ENCODE data around the gene LHFPL2. TPM values are rescaled to one million over a fixed set of nuclear protein-coding genes. Genes with fewer than 3 reads are reported as not detected.

LHFPL2 gene
- total and polyA plus RNA-seq, 4 donors, result 6.5 to 49.4 (median 47.7) TPM

DNA sequence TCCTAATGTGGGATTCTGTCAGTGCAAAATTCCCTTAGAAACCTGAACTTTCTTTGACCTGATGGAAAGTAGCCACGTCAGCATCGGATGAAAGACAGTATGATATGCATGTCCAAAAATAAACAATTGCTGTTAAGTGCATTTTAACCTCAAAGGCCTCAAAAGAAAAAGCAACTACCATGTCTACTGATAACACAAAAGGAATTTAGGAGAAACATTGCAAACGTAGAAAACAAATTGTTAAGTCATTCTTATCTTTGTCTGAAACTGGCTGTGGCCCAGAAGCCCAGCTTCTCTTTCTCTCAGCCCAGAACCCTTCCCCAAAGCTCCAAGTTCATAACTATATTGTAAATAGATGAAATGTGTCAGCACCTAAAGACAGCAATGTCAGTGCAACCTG, 11.1 kb upstream of the LHFPL2 start:
- Histone ChIP-seq H3K4me3 (no peak overlapping the region), H3K9ac (ENCODE audit: insufficient read depth in 1 of 2, low read length in 2 of 2) (no peak overlapping the region), H3K4me1 (ENCODE audit: control insufficient read depth in 5 of 5, insufficient read depth in 5 of 5, low read length in 5 of 5) (peaks cover 0 to 16% (median 5%) of the 10 kb centered on the region in 5 donors), H3K36me3 (ENCODE audit: control insufficient read depth in 4 of 4, insufficient read depth in 4 of 4, low read length in 4 of 4) (no peaks in the 10 kb centered on the region), H3K27me3 (ENCODE audit: control insufficient read depth in 3 of 3, insufficient read depth in 3 of 3, low read length in 2 of 3) (no peaks in the 10 kb centered on the region), H3K27ac (ENCODE audit: low read depth in 1 of 2, low read length in 1 of 2) (peak overlapping the region in 1 of 2 donors; percentile 21), H3K9me3 (ENCODE audit: control insufficient read depth in 4 of 4, insufficient read depth in 3 of 4, low read length in 3 of 4) (no peaks in the 10 kb centered on the region)
- TF ChIP-seq CTCF (IDR thresholded peaks at IDR 0.05; ENCODE audit: control extremely low read depth, extremely low read depth), result no peak
- ATAC-seq (ENCODE audit: insufficient read depth, low FRiP score) (no peak), DNase-seq (peak in 2 of 3 donors; percentile 57 to 67)
- 46 to 58% methylated on average over 3 of the region's 3 CpGs for WGBS, 2 donors

DNA sequence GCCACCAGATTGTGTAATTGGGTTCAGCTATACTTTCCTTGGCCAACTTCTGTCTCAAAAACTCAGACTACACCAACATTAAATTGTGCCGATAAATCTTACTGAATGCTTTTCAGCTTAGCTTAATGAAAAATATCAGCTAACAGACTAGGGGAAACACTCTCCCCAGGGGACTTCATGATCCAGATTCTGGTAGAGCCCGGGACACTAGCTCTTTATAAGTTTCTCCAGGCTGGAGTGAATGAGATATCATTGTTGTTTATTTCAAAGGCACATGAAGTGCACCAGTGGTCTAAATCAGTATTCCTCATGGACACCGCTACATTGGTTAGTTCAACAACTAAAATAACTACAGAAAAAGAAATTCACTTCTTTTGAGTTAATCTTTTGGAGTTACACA, 10.5 kb upstream of the LHFPL2 start:
- Histone ChIP-seq H3K27me3 (ENCODE audit: control insufficient read depth in 3 of 3, insufficient read depth in 3 of 3, low read length in 2 of 3) (no peaks in the 10 kb centered on the region), H3K36me3 (ENCODE audit: control insufficient read depth in 4 of 4, insufficient read depth in 4 of 4, low read length in 4 of 4) (no peaks in the 10 kb centered on the region), H3K4me1 (ENCODE audit: control insufficient read depth in 5 of 5, insufficient read depth in 5 of 5, low read length in 5 of 5) (peaks cover 0 to 16% (median 5%) of the 10 kb centered on the region in 5 donors), H3K9me3 (ENCODE audit: control insufficient read depth in 4 of 4, insufficient read depth in 3 of 4, low read length in 3 of 4) (no peaks in the 10 kb centered on the region), H3K9ac (ENCODE audit: insufficient read depth in 1 of 2, low read length in 2 of 2) (no peak overlapping the region), H3K4me3 (no peak overlapping the region), H3K27ac (ENCODE audit: low read depth in 1 of 2, low read length in 1 of 2) (no peak overlapping the region)
- DNase-seq (no peak), ATAC-seq (ENCODE audit: insufficient read depth, low FRiP score) (no peak)
- 89 to 97% methylated on average over 3 of the region's 3 CpGs for WGBS, 2 donors
- no peak for TF ChIP-seq CTCF (IDR thresholded peaks at IDR 0.05; ENCODE audit: control extremely low read depth, extremely low read depth)

- Histone ChIP-seq H3K4me1 (ENCODE audit: control insufficient read depth in 5 of 5, insufficient read depth in 5 of 5, low read length in 5 of 5) (peaks cover 0 to 16% (median 5%) of the 10 kb centered on the region in 5 donors), H3K4me3 (no peak overlapping the region), H3K27me3 (ENCODE audit: control insufficient read depth in 3 of 3, insufficient read depth in 3 of 3, low read length in 2 of 3) (no peaks in the 10 kb centered on the region), H3K27ac (ENCODE audit: low read depth in 1 of 2, low read length in 1 of 2) (no peak overlapping the region), H3K36me3 (ENCODE audit: control insufficient read depth in 4 of 4, insufficient read depth in 4 of 4, low read length in 4 of 4) (no peaks in the 10 kb centered on the region), H3K9ac (ENCODE audit: insufficient read depth in 1 of 2, low read length in 2 of 2) (no peak overlapping the region), H3K9me3 (ENCODE audit: control insufficient read depth in 4 of 4, insufficient read depth in 3 of 4, low read length in 3 of 4) (no peaks in the 10 kb centered on the region)
- TF ChIP-seq CTCF (IDR thresholded peaks at IDR 0.05; ENCODE audit: control extremely low read depth, extremely low read depth), result no peak
- 90 to 100% methylated on average over 2 of the region's 2 CpGs for WGBS, 2 donors
- DNase-seq (no peak), ATAC-seq (ENCODE audit: insufficient read depth, low FRiP score) (no peak)
These were observed 8.6 kb upstream of the LHFPL2 start for GRCh38 chr5:78657201-78657600.

DNA sequence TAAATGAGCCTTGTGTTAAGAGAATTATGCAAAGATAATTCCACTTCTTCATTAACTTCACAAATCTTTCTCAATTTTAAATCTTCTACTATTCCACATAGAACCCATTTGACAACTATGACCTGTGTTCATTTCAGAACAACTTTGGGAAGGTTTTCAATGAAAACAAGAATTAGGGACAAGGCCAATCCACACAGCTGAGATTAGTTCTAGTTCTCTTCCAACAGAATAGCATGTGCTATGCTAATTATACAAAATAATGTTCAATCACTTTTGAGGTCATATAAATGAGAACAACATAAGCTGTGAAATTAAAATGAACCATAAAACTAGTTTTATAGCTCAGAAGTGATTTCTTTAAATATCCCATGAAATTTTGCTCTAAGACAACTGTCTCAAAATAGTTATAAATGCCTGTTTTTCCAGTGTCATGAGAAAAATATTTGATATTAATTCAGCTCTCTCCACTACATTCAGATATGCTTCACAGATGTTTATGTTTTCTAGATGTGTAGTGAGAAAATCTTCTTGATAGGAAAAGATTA, 7.2 kb upstream of the LHFPL2 start:
- Histone ChIP-seq H3K27me3 (ENCODE audit: control insufficient read depth in 3 of 3, insufficient read depth in 3 of 3, low read length in 2 of 3) (no peaks in the 10 kb centered on the region), H3K9me3 (ENCODE audit: control insufficient read depth in 4 of 4, insufficient read depth in 3 of 4, low read length in 3 of 4) (no peaks in the 10 kb centered on the region), H3K36me3 (ENCODE audit: control insufficient read depth in 4 of 4, insufficient read depth in 4 of 4, low read length in 4 of 4) (no peaks in the 10 kb centered on the region), H3K4me3 (no peak overlapping the region), H3K27ac (ENCODE audit: low read depth in 1 of 2, low read length in 1 of 2) (no peak overlapping the region), H3K4me1 (ENCODE audit: control insufficient read depth in 5 of 5, insufficient read depth in 5 of 5, low read length in 5 of 5) (peaks cover 0 to 16% (median 5%) of the 10 kb centered on the region in 5 donors), H3K9ac (ENCODE audit: insufficient read depth in 1 of 2, low read length in 2 of 2) (no peak overlapping the region)
- no peak for ATAC-seq (ENCODE audit: insufficient read depth, low FRiP score)
- DNase-seq, result no peak
- no peak for TF ChIP-seq CTCF (IDR thresholded peaks at IDR 0.05; ENCODE audit: control extremely low read depth, extremely low read depth)
